ENCODE results near the gene NPDC1.
A peak's percentile ranks its signal among the peaks of the same experiment; 100 is the strongest.

NPDC1 gene

DNA sequence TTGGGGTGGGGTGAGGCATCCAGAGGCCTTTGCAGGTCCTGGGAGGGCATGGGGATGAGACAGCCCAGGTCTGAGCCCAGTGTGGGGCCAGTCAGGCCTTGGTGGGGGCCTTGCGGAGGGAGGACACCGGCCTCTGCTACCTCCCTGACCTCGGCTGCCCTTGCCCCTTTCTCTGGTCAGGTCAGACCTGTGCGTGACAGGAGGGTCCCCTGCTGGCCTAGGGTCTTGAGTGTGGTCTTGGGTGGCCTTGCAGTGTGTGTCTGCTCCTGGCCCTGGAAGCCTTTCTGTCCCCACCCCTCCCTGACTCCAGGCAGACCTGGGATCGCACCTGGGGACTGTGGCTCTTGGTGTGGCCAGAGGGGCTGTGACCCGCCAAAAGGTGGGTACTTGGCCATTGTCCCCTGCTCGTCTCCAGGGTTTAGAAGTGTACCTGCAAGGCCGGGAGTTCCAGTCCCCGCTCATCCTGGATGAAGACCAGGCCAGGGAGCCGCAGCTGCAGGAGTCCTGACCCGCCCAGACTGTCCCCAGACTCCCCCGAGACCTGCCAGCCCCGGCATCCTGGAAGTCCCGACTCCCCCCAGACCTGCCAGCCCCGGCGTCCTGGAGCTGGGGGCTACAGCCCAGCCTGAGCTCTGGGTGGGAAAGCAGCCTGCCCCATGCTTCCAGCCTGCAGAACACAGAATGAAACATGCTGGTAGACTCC, 36.4 kb upstream of the NPDC1 start:
- H3K36me3 ChIP-seq (ENCODE audit: control insufficient read depth in 1 of 2, insufficient read depth in 2 of 2, low read length in 2 of 2) = peaks cover 5 to 13% of the 10 kb centered on the region in 2 donors
- no peak overlapping the region for H3K27ac ChIP-seq (ENCODE audit: low read depth, low read length)
- H3K27me3 ChIP-seq (ENCODE audit: control insufficient read depth in 1 of 2, insufficient read depth in 2 of 2, low read length in 2 of 2) = no peaks in the 10 kb centered on the region
- H3K9ac ChIP-seq (ENCODE audit: low read depth in 1 of 2, low read length in 2 of 2) = no peak overlapping the region
- H3K4me1 ChIP-seq (ENCODE audit: control insufficient read depth in 1 of 2, insufficient read depth in 2 of 2, low read length in 2 of 2) = peaks cover 17 to 34% of the 10 kb centered on the region in 2 donors
- no peaks in the 10 kb centered on the region for H3K9me3 ChIP-seq (ENCODE audit: control insufficient read depth in 1 of 2, low read length in 2 of 2)
- H3K4me3 ChIP-seq (ENCODE audit: low read depth in 1 of 2, low read length in 2 of 2) = no peak overlapping the region

DNA sequence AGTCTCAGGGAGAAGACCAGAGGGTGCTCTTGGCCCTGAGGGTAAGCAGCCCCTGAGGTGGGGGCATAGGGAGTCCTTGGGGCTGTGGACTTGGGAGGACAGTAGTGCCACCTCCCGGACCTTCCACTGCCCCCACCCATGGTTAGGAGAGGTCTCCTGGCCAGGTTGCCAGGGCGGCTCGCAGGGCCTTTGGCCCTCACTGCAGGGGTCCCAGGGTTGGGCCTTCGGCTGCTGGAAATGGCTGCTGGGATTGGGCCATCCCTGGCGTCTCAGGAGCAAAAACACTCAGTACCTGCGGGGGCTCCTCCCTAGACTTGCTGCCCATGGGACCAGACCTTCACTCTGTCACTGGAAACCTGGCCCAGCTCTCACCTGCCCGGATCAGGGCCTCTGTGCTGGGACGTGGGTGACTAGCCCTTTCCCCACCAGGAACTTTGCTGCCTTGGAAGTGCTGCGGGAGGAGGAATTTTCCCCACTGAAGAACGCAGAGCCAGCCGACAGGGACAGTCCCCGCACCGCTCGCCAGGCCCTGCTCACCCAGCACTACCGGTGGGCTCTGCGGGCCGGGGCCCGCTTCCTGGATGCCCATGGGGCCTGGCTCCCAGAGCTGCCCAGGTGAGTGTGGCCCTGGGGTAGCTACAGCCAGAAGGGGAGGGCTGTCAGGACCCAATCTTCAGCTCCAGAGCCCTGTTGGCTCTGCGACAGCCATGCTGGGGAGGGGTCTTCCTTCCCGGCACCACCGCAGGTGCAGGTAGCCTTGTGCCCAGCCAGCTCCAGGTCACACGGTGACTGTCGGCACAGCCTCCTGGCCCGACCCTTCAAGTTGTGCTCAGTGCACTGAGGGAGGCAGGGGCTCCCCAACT, 34.5 kb upstream of the NPDC1 start:
- no peak overlapping the region for H3K27ac ChIP-seq (ENCODE audit: low read depth, low read length)
- no peak overlapping the region for H3K9ac ChIP-seq (ENCODE audit: low read depth in 1 of 2, low read length in 2 of 2)
- H3K4me3 ChIP-seq (ENCODE audit: low read depth in 1 of 2, low read length in 2 of 2) = no peak overlapping the region
- peaks cover 5 to 13% of the 10 kb centered on the region in 2 donors for H3K36me3 ChIP-seq (ENCODE audit: control insufficient read depth in 1 of 2, insufficient read depth in 2 of 2, low read length in 2 of 2)
- peaks cover 17 to 29% of the 10 kb centered on the region in 2 donors for H3K4me1 ChIP-seq (ENCODE audit: control insufficient read depth in 1 of 2, insufficient read depth in 2 of 2, low read length in 2 of 2)
- H3K9me3 ChIP-seq (ENCODE audit: control insufficient read depth in 1 of 2, low read length in 2 of 2) = no peaks in the 10 kb centered on the region
- H3K27me3 ChIP-seq (ENCODE audit: control insufficient read depth in 1 of 2, insufficient read depth in 2 of 2, low read length in 2 of 2) = no peaks in the 10 kb centered on the region

DNA sequence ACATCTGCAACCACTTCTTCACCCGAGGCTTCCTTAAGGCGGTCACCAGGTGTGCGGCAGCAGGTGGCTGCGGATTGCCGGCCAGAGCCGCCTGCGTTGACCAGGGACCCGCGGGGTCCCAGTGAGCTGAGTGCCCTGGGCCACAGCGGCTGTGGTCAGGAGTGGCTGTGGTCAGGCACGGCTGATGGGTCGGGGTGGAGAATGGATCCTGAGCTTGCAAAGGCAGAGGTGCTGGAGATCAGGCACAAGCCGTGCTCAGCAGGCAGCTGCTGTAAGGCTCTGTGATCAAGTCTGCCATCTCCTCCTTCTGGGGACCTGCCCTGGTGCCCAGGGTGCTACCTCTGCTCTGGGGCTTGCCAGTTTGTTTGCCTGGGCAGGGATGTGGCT, 33.4 kb upstream of the NPDC1 start:
- H3K27ac ChIP-seq (ENCODE audit: low read depth, low read length) = no peak overlapping the region
- no peak overlapping the region for H3K4me3 ChIP-seq (ENCODE audit: low read depth in 1 of 2, low read length in 2 of 2)
- peaks cover 16 to 32% of the 10 kb centered on the region in 2 donors for H3K4me1 ChIP-seq (ENCODE audit: control insufficient read depth in 1 of 2, insufficient read depth in 2 of 2, low read length in 2 of 2)
- H3K9me3 ChIP-seq (ENCODE audit: control insufficient read depth in 1 of 2, low read length in 2 of 2) = no peaks in the 10 kb centered on the region
- no peaks in the 10 kb centered on the region for H3K27me3 ChIP-seq (ENCODE audit: control insufficient read depth in 1 of 2, insufficient read depth in 2 of 2, low read length in 2 of 2)
- H3K36me3 ChIP-seq (ENCODE audit: control insufficient read depth in 1 of 2, insufficient read depth in 2 of 2, low read length in 2 of 2) = peaks cover 5 to 13% of the 10 kb centered on the region in 2 donors
- H3K9ac ChIP-seq (ENCODE audit: low read depth in 1 of 2, low read length in 2 of 2) = no peak overlapping the region

DNA sequence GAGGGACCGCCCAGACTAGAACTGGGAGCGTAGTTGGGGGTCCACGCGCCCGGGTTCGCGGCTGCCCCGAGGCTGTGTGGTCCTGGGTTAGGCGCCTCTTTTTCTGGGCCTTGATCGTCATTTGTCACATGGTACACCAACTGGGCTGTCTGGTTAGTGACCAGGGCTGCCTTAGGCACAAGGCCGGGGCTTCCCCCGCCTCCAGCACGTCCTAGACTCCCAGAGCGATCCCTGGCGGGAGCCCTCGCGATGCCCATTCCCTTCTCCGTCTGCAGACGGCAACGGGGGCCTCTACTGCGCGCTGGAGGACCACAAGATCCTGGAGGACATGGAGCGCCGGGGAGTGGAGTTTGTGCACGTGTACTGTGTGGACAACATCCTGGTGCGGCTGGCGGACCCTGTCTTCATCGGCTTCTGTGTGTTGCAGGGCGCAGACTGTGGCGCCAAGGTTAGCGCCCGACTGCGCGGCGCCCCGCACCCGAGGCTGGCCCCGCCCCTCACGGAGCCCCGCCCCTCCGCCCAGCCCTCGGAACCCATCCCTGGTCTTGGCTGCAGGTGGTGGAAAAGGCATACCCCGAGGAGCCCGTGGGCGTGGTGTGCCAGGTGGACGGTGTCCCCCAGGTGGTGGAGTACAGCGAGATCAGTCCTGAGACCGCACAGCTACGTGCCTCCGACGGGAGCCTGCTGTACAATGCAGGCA, 32.9 kb upstream of the NPDC1 start:
- H3K9me3 ChIP-seq (ENCODE audit: control insufficient read depth in 1 of 2, low read length in 2 of 2) = no peaks in the 10 kb centered on the region
- H3K4me1 ChIP-seq (ENCODE audit: control insufficient read depth in 1 of 2, insufficient read depth in 2 of 2, low read length in 2 of 2) = peaks cover 19 to 37% of the 10 kb centered on the region in 2 donors
- peaks cover 5 to 13% of the 10 kb centered on the region in 2 donors for H3K36me3 ChIP-seq (ENCODE audit: control insufficient read depth in 1 of 2, insufficient read depth in 2 of 2, low read length in 2 of 2)
- peak overlapping the region; percentile 62 to 71 for H3K4me3 ChIP-seq (ENCODE audit: low read depth in 1 of 2, low read length in 2 of 2)
- no peak overlapping the region for H3K9ac ChIP-seq (ENCODE audit: low read depth in 1 of 2, low read length in 2 of 2)
- H3K27ac ChIP-seq (ENCODE audit: low read depth, low read length) = no peak overlapping the region
- H3K27me3 ChIP-seq (ENCODE audit: control insufficient read depth in 1 of 2, insufficient read depth in 2 of 2, low read length in 2 of 2) = no peaks in the 10 kb centered on the region

DNA sequence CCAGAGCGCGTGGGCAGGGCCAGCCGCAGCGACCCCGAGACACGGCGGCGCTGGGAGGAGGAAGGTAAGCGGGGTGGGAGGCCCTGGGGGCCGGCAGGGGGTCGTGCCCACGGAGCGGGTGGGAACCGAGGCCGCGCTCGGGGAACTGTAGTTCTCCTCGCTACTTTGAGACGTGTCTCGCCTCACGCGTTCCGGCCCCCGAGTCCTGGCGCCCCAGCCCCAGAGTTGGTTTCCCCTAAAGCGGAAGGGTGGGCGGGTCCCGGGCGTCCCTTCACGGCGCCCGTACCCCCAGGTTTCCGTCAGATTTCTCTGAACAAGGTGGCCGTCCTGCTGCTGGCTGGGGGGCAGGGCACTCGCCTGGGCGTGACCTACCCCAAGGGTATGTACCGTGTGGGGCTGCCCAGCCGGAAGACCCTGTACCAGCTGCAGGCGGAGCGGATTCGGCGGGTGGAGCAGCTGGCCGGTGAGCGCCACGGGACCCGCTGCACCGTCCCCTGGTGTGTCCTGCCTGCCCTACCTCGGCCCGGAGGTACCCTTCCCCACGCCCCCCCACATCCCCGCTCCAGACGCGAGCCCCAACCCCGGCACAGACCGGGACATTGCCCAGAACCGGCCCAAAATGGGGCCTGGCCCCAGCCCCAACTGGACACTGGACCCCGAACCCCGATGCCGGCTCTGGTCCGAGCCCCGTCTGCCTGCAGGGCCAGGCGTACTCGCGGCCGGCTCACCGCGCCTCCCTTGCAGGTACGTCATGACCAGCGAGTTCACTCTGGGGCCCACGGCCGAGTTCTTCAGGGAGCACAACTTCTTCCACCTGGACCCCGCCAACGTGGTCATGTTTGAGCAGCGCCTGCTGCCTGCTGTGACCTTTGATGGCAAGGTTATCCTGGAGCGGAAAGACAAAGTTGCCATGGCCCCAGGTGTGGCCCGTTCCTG, 32.0 kb upstream of the NPDC1 start:
- Histone ChIP-seq H3K4me3 (ENCODE audit: low read depth in 1 of 2, low read length in 2 of 2) (peak overlapping the region; percentile 62 to 71), H3K36me3 (ENCODE audit: control insufficient read depth in 1 of 2, insufficient read depth in 2 of 2, low read length in 2 of 2) (peaks cover 5 to 12% of the 10 kb centered on the region in 2 donors), H3K9me3 (ENCODE audit: control insufficient read depth in 1 of 2, low read length in 2 of 2) (no peaks in the 10 kb centered on the region), H3K27ac (ENCODE audit: low read depth, low read length) (no peak overlapping the region), H3K4me1 (ENCODE audit: control insufficient read depth in 1 of 2, insufficient read depth in 2 of 2, low read length in 2 of 2) (peaks cover 22 to 40% of the 10 kb centered on the region in 2 donors), H3K27me3 (ENCODE audit: control insufficient read depth in 1 of 2, insufficient read depth in 2 of 2, low read length in 2 of 2) (no peaks in the 10 kb centered on the region), H3K9ac (ENCODE audit: low read depth in 1 of 2, low read length in 2 of 2) (peak overlapping the region in 1 of 2 donors; percentile 38)

DNA sequence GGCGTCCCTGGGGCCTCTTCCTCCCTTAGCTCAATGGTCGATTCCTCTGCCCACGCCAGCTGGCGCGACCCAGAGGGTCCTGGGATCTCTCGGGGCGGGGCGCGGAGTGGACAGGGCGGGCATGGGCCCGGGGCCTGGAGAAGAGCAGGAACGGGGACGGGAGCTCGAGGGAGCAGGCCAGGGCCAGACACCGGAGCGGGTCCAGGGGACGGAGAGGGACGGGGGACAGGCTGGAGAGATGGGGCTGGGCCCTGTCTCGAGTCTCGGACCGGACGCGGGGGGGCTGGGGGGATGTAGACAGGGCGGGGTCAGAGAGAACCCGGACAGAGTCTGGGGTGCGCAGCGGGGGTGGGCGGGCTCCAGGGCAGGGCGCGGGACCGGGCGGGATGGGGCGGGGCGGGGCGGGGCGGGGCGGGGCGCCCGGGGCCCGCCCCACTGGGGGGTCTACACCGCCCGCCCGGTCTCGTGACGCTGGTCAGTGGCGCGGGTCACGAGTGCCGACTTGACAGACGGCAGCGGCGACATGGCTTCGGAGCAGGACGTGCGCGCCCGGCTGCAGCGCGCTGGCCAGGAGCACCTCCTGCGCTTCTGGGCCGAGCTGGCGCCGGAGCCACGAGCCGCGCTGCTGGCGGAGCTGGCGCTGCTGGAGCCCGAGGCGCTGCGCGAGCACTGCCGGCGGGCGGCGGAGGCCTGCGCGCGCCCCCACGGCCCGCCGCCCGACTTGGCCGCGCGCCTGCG, 31.2 kb upstream of the NPDC1 start, which contains the start of gene UAP1L1:
TSS of gene UAP1L1 (plus strand) at position 508 of the 738 bp plus-strand sequence. CDS start at position 524, 16 bp downstream.
- no peaks in the 10 kb centered on the region for H3K9me3 ChIP-seq (ENCODE audit: control insufficient read depth in 1 of 2, low read length in 2 of 2)
- H3K27ac ChIP-seq (ENCODE audit: low read depth, low read length) = peak within 1 kb of the TSS; percentile 27
- H3K27me3 ChIP-seq (ENCODE audit: control insufficient read depth in 1 of 2, insufficient read depth in 2 of 2, low read length in 2 of 2) = no peaks in the 10 kb centered on the region
- peaks cover 5 to 9% of the 10 kb centered on the region in 2 donors for H3K36me3 ChIP-seq (ENCODE audit: control insufficient read depth in 1 of 2, insufficient read depth in 2 of 2, low read length in 2 of 2)
- peak within 1 kb of the TSS; percentile 32 to 38 for H3K9ac ChIP-seq (ENCODE audit: low read depth in 1 of 2, low read length in 2 of 2)
- peaks cover 21 to 40% of the 10 kb centered on the region in 2 donors for H3K4me1 ChIP-seq (ENCODE audit: control insufficient read depth in 1 of 2, insufficient read depth in 2 of 2, low read length in 2 of 2)
- peak within 1 kb of the TSS; percentile 62 to 71 for H3K4me3 ChIP-seq (ENCODE audit: low read depth in 1 of 2, low read length in 2 of 2)

DNA sequence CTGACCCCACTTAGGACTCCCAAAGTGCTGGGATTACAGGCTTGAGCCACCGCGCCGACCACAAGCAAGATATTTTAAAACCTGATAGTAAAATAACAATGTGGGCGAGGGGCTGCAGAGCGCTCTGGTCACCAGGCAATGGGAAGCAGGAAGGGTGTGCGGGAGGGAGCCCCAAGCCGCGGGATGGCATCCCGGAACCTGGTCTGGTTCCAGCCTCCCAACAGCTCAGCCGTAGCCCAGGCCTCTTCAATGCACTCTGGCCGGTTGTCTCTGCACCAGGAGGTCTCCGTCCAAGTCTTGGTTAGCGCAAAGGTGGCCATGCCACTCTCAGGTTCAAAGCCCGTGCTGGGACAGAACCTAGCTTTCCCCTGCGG, 30.6 kb upstream of the NPDC1 start:
- peak overlapping the region; percentile 27 for H3K27ac ChIP-seq (ENCODE audit: low read depth, low read length)
- peak overlapping the region; percentile 41 to 51 for H3K4me3 ChIP-seq (ENCODE audit: low read depth in 1 of 2, low read length in 2 of 2)
- peaks cover 21 to 40% of the 10 kb centered on the region in 2 donors for H3K4me1 ChIP-seq (ENCODE audit: control insufficient read depth in 1 of 2, insufficient read depth in 2 of 2, low read length in 2 of 2)
- H3K27me3 ChIP-seq (ENCODE audit: control insufficient read depth in 1 of 2, insufficient read depth in 2 of 2, low read length in 2 of 2) = no peaks in the 10 kb centered on the region
- peaks cover 3 to 5% of the 10 kb centered on the region in 2 donors for H3K36me3 ChIP-seq (ENCODE audit: control insufficient read depth in 1 of 2, insufficient read depth in 2 of 2, low read length in 2 of 2)
- peak overlapping the region in 1 of 2 donors; percentile 32 for H3K9ac ChIP-seq (ENCODE audit: low read depth in 1 of 2, low read length in 2 of 2)
- H3K9me3 ChIP-seq (ENCODE audit: control insufficient read depth in 1 of 2, low read length in 2 of 2) = no peaks in the 10 kb centered on the region

DNA sequence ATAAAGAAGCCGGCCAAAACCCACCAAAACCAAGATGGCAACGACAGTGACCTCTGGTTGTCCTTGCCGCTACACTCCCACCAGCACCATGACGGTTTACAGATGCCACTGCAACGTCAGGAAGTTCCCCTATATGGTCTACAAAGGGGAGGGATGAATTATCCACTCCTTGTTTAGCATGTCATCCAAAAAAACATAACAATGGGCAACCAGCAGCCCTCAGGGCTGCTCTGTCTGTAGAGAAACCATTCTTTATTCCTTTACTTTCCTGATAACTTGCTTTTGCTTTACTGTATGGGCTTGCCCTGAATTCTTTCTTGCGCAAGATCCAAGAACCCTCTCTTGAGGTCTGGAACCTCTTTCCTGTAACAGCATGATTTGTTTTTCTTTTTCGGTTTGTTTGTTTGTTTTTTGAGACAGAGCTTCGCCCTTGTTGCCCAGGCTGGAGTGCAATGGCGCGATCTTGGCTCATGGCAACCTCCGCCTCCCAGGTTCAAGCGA, 29.3 kb upstream of the NPDC1 start:
- Histone ChIP-seq H3K9ac (ENCODE audit: low read depth in 1 of 2, low read length in 2 of 2) (no peak overlapping the region), H3K4me3 (ENCODE audit: low read depth in 1 of 2, low read length in 2 of 2) (no peak overlapping the region), H3K9me3 (ENCODE audit: control insufficient read depth in 1 of 2, low read length in 2 of 2) (no peaks in the 10 kb centered on the region), H3K4me1 (ENCODE audit: control insufficient read depth in 1 of 2, insufficient read depth in 2 of 2, low read length in 2 of 2) (peaks cover 27 to 48% of the 10 kb centered on the region in 2 donors), H3K27ac (ENCODE audit: low read depth, low read length) (no peak overlapping the region), H3K36me3 (ENCODE audit: control insufficient read depth in 1 of 2, insufficient read depth in 2 of 2, low read length in 2 of 2) (peaks cover 0 to 4% of the 10 kb centered on the region in 2 donors), H3K27me3 (ENCODE audit: control insufficient read depth in 1 of 2, insufficient read depth in 2 of 2, low read length in 2 of 2) (no peaks in the 10 kb centered on the region)

Data from duodenal mucosa (tissue), 2 donors.